OCI-LY7 (cell line): ENCODE results near the gene FOXO3. TPM values are rescaled to one million over a fixed set of nuclear protein-coding genes. Genes with fewer than 3 reads are reported as not detected.

Source experiments
- BruUV-seq: library from RNA; stranded (reverse); fragments of 400-500 nt; replicated peaks from 2 replicates; lab custom pipeline; 2021; lab: Mats Ljungman, UMichigan
- CTCF ChIA-PET: fragments of 300-600 bp; sonication (Branson Sonifier 250); formaldehyde crosslinking; loops from one replicate; lab custom pipeline; 2022; ENCODE audit warnings: antibody characterized with exemption; ENCODE audit not compliant: unreplicated experiment; lab: Charles Lee
- POLR2A ChIA-PET: fragments of 300-600 bp; sonication (Branson Sonifier 250); formaldehyde crosslinking; loops from one replicate; lab custom pipeline; 2022; ENCODE audit warnings: antibody characterized with exemption; lab: Charles Lee
- DNase-seq: peaks from one replicate; pipeline ENCODE4 v3.0.0-alpha.2; 2015; ENCODE audit warnings: low spot score
- H2AFZ ChIP-seq: fragments of 200-600 bp; sonication (generic), shearing (Covaris generic); 2 replicates; pipeline ENCODE4 v1.6.1; 2014; ENCODE audit warnings: mild to moderate bottlenecking, antibody characterized with exemption, low read length, moderate library complexity
- H3K27ac ChIP-seq: fragments of 200-600 bp; sonication (generic); 2 replicates; pipeline ENCODE4 v1.5.1; 2014; ENCODE audit warnings: mixed run types, low read depth, mild to moderate bottlenecking, moderate library complexity, low read length, inconsistent platforms; ENCODE audit not compliant: poor library complexity, severe bottlenecking
- H3K36me3 ChIP-seq: fragments of 200-600 bp; sonication (generic); 2 replicates; pipeline ENCODE4 v1.6.1; 2014; ENCODE audit warnings: mild to moderate bottlenecking, antibody characterized with exemption, low read length, moderate library complexity, mixed read lengths; ENCODE audit not compliant: insufficient read depth
- H3K4me1 ChIP-seq: fragments of 200-600 bp; sonication (generic); 2 replicates; pipeline ENCODE4 v1.5.1; 2014; ENCODE audit warnings: mild to moderate bottlenecking, low read length; ENCODE audit not compliant: insufficient read depth, poor library complexity, severe bottlenecking
- H3K4me2 ChIP-seq: fragments of 200-600 bp; sonication (generic); 2 replicates; pipeline ENCODE4 v1.6.1; 2014; ENCODE audit warnings: mild to moderate bottlenecking, low read length
- H3K4me3 ChIP-seq: fragments of 200-600 bp; sonication (generic); 2 replicates; pipeline ENCODE4 v1.5.1; 2014; ENCODE audit warnings: mild to moderate bottlenecking, low read depth, low read length; ENCODE audit not compliant: poor library complexity, severe bottlenecking
- H3K79me2 ChIP-seq: fragments of 200-600 bp; sonication (generic); 2 replicates; pipeline ENCODE4 v1.6.1; 2016; ENCODE audit warnings: low read depth, mild to moderate bottlenecking, low read length, moderate library complexity, mixed read lengths; ENCODE audit not compliant: insufficient read depth
- H3K9me2 ChIP-seq: fragments of 200-600 bp; sonication (generic); 2 replicates; pipeline ENCODE4 v1.6.1; 2016; ENCODE audit warnings: mild to moderate bottlenecking, low read length, mixed read lengths; ENCODE audit not compliant: insufficient read depth
- H3K9me3 ChIP-seq: fragments of 200-600 bp; sonication (generic); 2 replicates; pipeline ENCODE4 v1.6.1; 2014; ENCODE audit warnings: mild to moderate bottlenecking, mixed run types, low read length, mixed read lengths
- H4K20me1 ChIP-seq: fragments of 200-600 bp; sonication (generic); 2 replicates; pipeline ENCODE4 v1.6.1; 2014; ENCODE audit warnings: mild to moderate bottlenecking, antibody characterized with exemption, low read length, moderate library complexity, mixed read lengths; ENCODE audit not compliant: insufficient read depth
- CTCF ChIP-seq: fragments of 200-600 bp; sonication (generic); conservative IDR thresholded peaks from 2 replicates; pipeline ENCODE4 v1.5.1; 2014; ENCODE audit warnings: mild to moderate bottlenecking, antibody characterized with exemption, low read length, moderate library complexity, mixed read lengths
- EZH2phosphoT487 ChIP-seq: fragments of 200-600 bp; sonication (generic); IDR thresholded peaks from 2 replicates; pipeline ENCODE4 v1.6.1; 2018; ENCODE audit warnings: low read depth, borderline replicate concordance, mild to moderate bottlenecking, mixed run types, antibody characterized with exemption, low read length, moderate library complexity, mixed read lengths
- intact Hi-C: fragments of 100-400 bp; cut with micrococcal nuclease; formaldehyde crosslinking; loops from one replicate; pipeline ENCODE4 v1.10.0; 2022; ENCODE audit not compliant: unreplicated experiment
- total RNA-seq, 2 experiments: library from RNA; depleted of rRNA in 1 of 2; stranded (reverse); fragments of >200 nt in 1 of 2; shearing (Covaris generic) in 1 of 2; gene quantifications; 2 replicates each; pipeline ENCODE4 v1.2.3, GENCODE V29; 2014 to 2022

Gene FOXO3
- total RNA-seq, 2 experiments from 2014 or later: 3.8 to 9.9 TPM

GRCh38 chr6:108652375-108652774, 91.7 kb downstream of the FOXO3 start:
- BruUV-seq: no TSS peak
- Histone ChIP-seq H2AFZ (no peak overlapping the region), H3K4me3 (no peak overlapping the region), H3K27ac (no peak overlapping the region), H3K4me2 (no peak overlapping the region), H3K9me2 (no peaks in the 10 kb centered on the region), H3K9me3 (no peaks in the 10 kb centered on the region), H3K4me1 (peaks cover 18% of the 10 kb centered on the region), H4K20me1 (no peaks in the 10 kb centered on the region), H3K36me3 (no peaks in the 10 kb centered on the region), H3K79me2 (no peaks in the 10 kb centered on the region)
- ChIA-PET CTCF (interaction anchor here (1.1 kb wide), 1 partner anchor 19 kb away, joined by 3 read pairs; no protein-coding TSS in a partner anchor), POLR2A (interaction anchor here (0.6 kb wide), 1 partner anchor 1387 kb away, joined by 3 read pairs; no protein-coding TSS in a partner anchor)
- intact Hi-C loops: no loop called here
- TF ChIP-seq EZH2phosphoT487: no peak
- no peak for TF ChIP-seq CTCF
- no peak for DNase-seq

- no peaks in the 10 kb centered on the region for H3K9me2 ChIP-seq
- no peaks in the 10 kb centered on the region for H3K36me3 ChIP-seq
- BruUV-seq: no TSS peak
- H3K4me2 ChIP-seq: no peak overlapping the region
- no peak overlapping the region for H2AFZ ChIP-seq
- H3K79me2 ChIP-seq: no peaks in the 10 kb centered on the region
- POLR2A ChIA-PET: no interaction called here
- no peaks in the 10 kb centered on the region for H4K20me1 ChIP-seq
- H3K4me1 ChIP-seq: peaks cover 18% of the 10 kb centered on the region
- TF ChIP-seq CTCF (no peak), EZH2phosphoT487 (no peak)
- no peak for DNase-seq
- H3K9me3 ChIP-seq: no peaks in the 10 kb centered on the region
- intact Hi-C loops: no loop called here
- CTCF ChIA-PET: no interaction called here
- H3K4me3 ChIP-seq: no peak overlapping the region
- H3K27ac ChIP-seq: no peak overlapping the region
Measured at GRCh38 chr6:108653949-108654348, 93.2 kb downstream of the FOXO3 start.

GRCh38 chr6:108654465-108655106, 93.9 kb downstream of the FOXO3 start:
- Histone ChIP-seq H3K4me3 (no peak overlapping the region), H3K9me2 (no peaks in the 10 kb centered on the region), H3K36me3 (no peaks in the 10 kb centered on the region), H3K4me2 (no peak overlapping the region), H4K20me1 (no peaks in the 10 kb centered on the region), H3K4me1 (peaks cover 18% of the 10 kb centered on the region), H3K79me2 (no peaks in the 10 kb centered on the region), H3K9me3 (no peaks in the 10 kb centered on the region), H2AFZ (no peak overlapping the region), H3K27ac (no peak overlapping the region)
- BruUV-seq: no TSS peak
- ChIA-PET POLR2A (interaction anchor here (0.6 to 0.7 kb wide), 5 partner anchors 20 to 1038 kb away, joined by 3 to 4 read pairs (median 3); no protein-coding TSS in a partner anchor), CTCF (no interaction called here)
- TF ChIP-seq CTCF (no peak), EZH2phosphoT487 (no peak)
- intact Hi-C loops: no loop called here
- DNase-seq: no peak
